Aorta (tissue), 5 donors: ENCODE results near the gene ROBO1. TPM values are rescaled to one million over a fixed set of nuclear protein-coding genes. Genes with fewer than 3 reads are reported as not detected.
"Not testable (repeated sequence)": the region's sequence is repeated elsewhere in the genome, so short reads cannot be mapped to it uniquely, and the experiment has no call there.

ENCODE experiments used
- ATAC-seq: fragments of 200-7000 bp; cut with Tn5 transposase; one replicate; pipeline ENCODE4 v1.9.1; 2022; ENCODE audit warnings: moderate library complexity; ENCODE audit not compliant: low FRiP score
- DNase-seq, 2 donors: peaks; one replicate each; pipeline ENCODE4 v3.0.0-alpha.2; 2020
- H3K27ac ChIP-seq, 2 donors: one replicate each; pipeline ENCODE4 v1.5.1; 2013; ENCODE audit warnings: low read length in 2 of 2, mild to moderate bottlenecking in 2 of 2, moderate library complexity in 2 of 2, control low read depth in 1 of 2, inconsistent platforms in 1 of 2, low read depth in 1 of 2
- H3K27me3 ChIP-seq, 2 donors: one replicate each; pipeline ENCODE4 v1.6.1; 2013; ENCODE audit warnings: control low read depth in 1 of 2, low read length in 1 of 2, mild to moderate bottlenecking in 1 of 2, moderate library complexity in 1 of 2; ENCODE audit not compliant: insufficient read depth in 2 of 2, control insufficient read depth in 1 of 2
- H3K36me3 ChIP-seq, 2 donors: one replicate each; pipeline ENCODE4 v1.6.1; 2013; ENCODE audit warnings: control low read depth in 1 of 2, low read length in 1 of 2, mild to moderate bottlenecking in 1 of 2; ENCODE audit not compliant: insufficient read depth in 2 of 2, control insufficient read depth in 1 of 2
- H3K4me1 ChIP-seq, 2 donors: one replicate each; pipeline ENCODE4 v1.6.1; 2013; ENCODE audit warnings: low read length in 2 of 2, control low read depth in 1 of 2, mild to moderate bottlenecking in 1 of 2, moderate library complexity in 1 of 2; ENCODE audit not compliant: insufficient read depth in 2 of 2, control insufficient read depth in 1 of 2
- H3K4me3 ChIP-seq, 2 donors: one replicate each; pipeline ENCODE4 v1.5.1; 2013; ENCODE audit warnings: low read length in 2 of 2, control low read depth in 1 of 2, mild to moderate bottlenecking in 1 of 2
- H3K9me3 ChIP-seq: one replicate; pipeline ENCODE4 v1.6.1; 2013; ENCODE audit warnings: mild to moderate bottlenecking, low read length; ENCODE audit not compliant: control insufficient read depth
- WGBS, 2 donors: extraction: QIAGEN DNeasy Blood & Tissue Kit; methylation state at CpG; one replicate each; pipeline ENCODE4 v1.1.7; 2013; 5-methylcytosine and 5-hydroxymethylcytosine counted together
- intact Hi-C, 2 donors: fragments of 100-400 bp; cut with DNase I; formaldehyde crosslinking; loops; one replicate each; pipeline versions ENCODE4 v1.14.2 to v1.15.0; 2022
- polyA plus RNA-seq, 2 donors: library from polyadenylated mRNA; stranded (reverse); fragments of 200-250 nt; gene quantifications; one replicate each; pipeline ENCODE4 v1.2.3, GENCODE V29; 2013
- total RNA-seq, 2 donors: library from RNA; stranded (reverse); fragmentation: NEBNext Ultra II Directional; extraction: Animal tissue kit (Norgen Biotek cat#: 25700); gene quantifications; one replicate each; pipeline ENCODE4 v1.2.1, GENCODE V29; 2021
- donor health status: healthy with polysubstance abuse.
- donor health status: Bipolar disorder and iron deficiency.
- donor health status: DM: no; HTN: no; CAD: no.
- donor health status: DM: no; HTN: no; CAD: no.
- donor health status: DM: yes; HTN: yes; CAD: no.

ROBO1 gene
- total and polyA plus RNA-seq, 4 donors, result 2.1 to 33.1 (median 16.6) TPM

GRCh38 chr3:78724859-78725258, 1042.9 kb downstream of the ROBO1 start:
- Histone ChIP-seq H3K4me3 (no peak overlapping the region), H3K4me1 (peaks cover 0 to 4% of the 10 kb centered on the region in 2 donors), H3K9me3 (no peaks in the 10 kb centered on the region), H3K36me3 (no peaks in the 10 kb centered on the region), H3K27ac (no peak overlapping the region), H3K27me3 (no peaks in the 10 kb centered on the region)
- intact Hi-C loops, result no loop called here
- DNase-seq (no peak), ATAC-seq (no peak)
- 33 to 35% methylated on average over 4 of the region's 4 CpGs for WGBS, 2 donors

GRCh38 chr3:78724364-78724763, 1043.4 kb downstream of the ROBO1 start:
- 69 to 71% methylated on average over 5 of the region's 5 CpGs for WGBS, 2 donors
- H3K4me1 ChIP-seq, H3K27ac ChIP-seq: not testable (repeated sequence)

GRCh38 chr3:78721771-78722543, 1045.8 kb downstream of the ROBO1 start:
- Histone ChIP-seq H3K9me3 (no peaks in the 10 kb centered on the region), H3K36me3 (no peaks in the 10 kb centered on the region), H3K4me1 (no peaks in the 10 kb centered on the region), H3K4me3 (no peak overlapping the region), H3K27me3 (no peaks in the 10 kb centered on the region), H3K27ac (no peak overlapping the region)
- DNase-seq (no peak), ATAC-seq (no peak)
- WGBS, 2 donors, result 71 to 86% methylated on average over 1 of the region's 1 CpG
- intact Hi-C loops, result no loop called here

More at GRCh38 chr3:78724364-78724763, 1043.4 kb downstream of the ROBO1 start:
- H3K9me3 ChIP-seq, H3K4me3 ChIP-seq, DNase-seq, H3K36me3 ChIP-seq, ATAC-seq, H3K27me3 ChIP-seq, intact Hi-C loops: not testable (repeated sequence)

- ATAC-seq (no peak), DNase-seq (no peak)
- H3K27ac ChIP-seq, result no peak overlapping the region
- H3K36me3 ChIP-seq, result no peaks in the 10 kb centered on the region
- no peaks in the 10 kb centered on the region for H3K9me3 ChIP-seq
- H3K4me1 ChIP-seq, result no peaks in the 10 kb centered on the region
- H3K4me3 ChIP-seq, result no peak overlapping the region
- intact Hi-C loops, result no loop called here
- no peaks in the 10 kb centered on the region for H3K27me3 ChIP-seq
Measured at GRCh38 chr3:78718707-78719106, 1049.1 kb downstream of the ROBO1 start.

- no peak overlapping the region for H3K27ac ChIP-seq
- no peaks in the 10 kb centered on the region for H3K4me1 ChIP-seq
- DNase-seq, result no peak
- no peak for ATAC-seq
- intact Hi-C loops, result no loop called here
- WGBS, 2 donors, result 94% methylated on average over 5 of the region's 5 CpGs
- no peaks in the 10 kb centered on the region for H3K27me3 ChIP-seq
- H3K9me3 ChIP-seq, result no peaks in the 10 kb centered on the region
- H3K36me3 ChIP-seq, result no peaks in the 10 kb centered on the region
- no peak overlapping the region for H3K4me3 ChIP-seq
Measured at GRCh38 chr3:78717041-78717440, 1050.8 kb downstream of the ROBO1 start.

GRCh38 chr3:78712941-78713340, 1054.9 kb downstream of the ROBO1 start:
- no peak overlapping the region for H3K4me3 ChIP-seq
- no peaks in the 10 kb centered on the region for H3K4me1 ChIP-seq
- intact Hi-C loops, result no loop called here
- no peaks in the 10 kb centered on the region for H3K36me3 ChIP-seq
- no peaks in the 10 kb centered on the region for H3K27me3 ChIP-seq
- ATAC-seq, result no peak
- no peaks in the 10 kb centered on the region for H3K9me3 ChIP-seq
- DNase-seq, result no peak
- H3K27ac ChIP-seq, result no peak overlapping the region

GRCh38 chr3:78712270-78712669, 1055.5 kb downstream of the ROBO1 start:
- H3K27me3 ChIP-seq, result no peaks in the 10 kb centered on the region
- ATAC-seq (no peak), DNase-seq (no peak)
- intact Hi-C loops, result no loop called here
- H3K4me3 ChIP-seq, result no peak overlapping the region
- 82 to 93% methylated on average over 4 of the region's 4 CpGs for WGBS, 2 donors
- no peak overlapping the region for H3K27ac ChIP-seq
- no peaks in the 10 kb centered on the region for H3K36me3 ChIP-seq
- no peaks in the 10 kb centered on the region for H3K4me1 ChIP-seq
- no peaks in the 10 kb centered on the region for H3K9me3 ChIP-seq

- no peaks in the 10 kb centered on the region for H3K4me1 ChIP-seq
- H3K27me3 ChIP-seq, result no peaks in the 10 kb centered on the region
- ATAC-seq (no peak), DNase-seq (no peak)
- H3K27ac ChIP-seq, result no peak overlapping the region
- intact Hi-C loops, result no loop called here
- H3K4me3 ChIP-seq, result no peak overlapping the region
- WGBS, 2 donors, result 71 to 83% methylated on average over 4 of the region's 4 CpGs
- H3K9me3 ChIP-seq, result no peaks in the 10 kb centered on the region
- no peaks in the 10 kb centered on the region for H3K36me3 ChIP-seq
Measured at GRCh38 chr3:78708565-78709073, 1059.2 kb downstream of the ROBO1 start.

GRCh38 chr3:78707609-78708008, 1060.2 kb downstream of the ROBO1 start:
- Histone ChIP-seq H3K36me3 (no peaks in the 10 kb centered on the region), H3K9me3 (no peaks in the 10 kb centered on the region), H3K27me3 (no peaks in the 10 kb centered on the region), H3K4me1 (no peaks in the 10 kb centered on the region), H3K4me3 (no peak overlapping the region), H3K27ac (no peak overlapping the region)
- intact Hi-C loops, result no loop called here
- ATAC-seq (no peak), DNase-seq (no peak)
- 89 to 93% methylated on average over 2 of the region's 2 CpGs for WGBS, 2 donors
